Peyer's patch (tissue), 4 donors: ENCODE data around the gene IGF2BP1. TPM values are rescaled to one million over a fixed set of nuclear protein-coding genes. Genes with fewer than 3 reads are reported as not detected.

Source experiments
- DNase-seq, 3 donors: peaks; one replicate each; pipeline ENCODE4 v3.0.0-alpha.2; 2017 to 2019
- H3K27ac ChIP-seq, 4 donors: fragments of 200-600 bp; sonication (generic); one replicate each; pipeline ENCODE4 v1.5.1; 2016 to 2019
- H3K27me3 ChIP-seq, 2 donors: fragments of 200-600 bp; sonication (generic); one replicate each; pipeline ENCODE4 v1.5.1; 2019
- H3K36me3 ChIP-seq, 3 donors: fragments of 200-600 bp; sonication (generic); one replicate each; pipeline ENCODE4 v1.5.1; 2016 to 2019
- H3K4me1 ChIP-seq, 4 donors: fragments of 200-600 bp; sonication (generic); one replicate each; pipeline ENCODE4 v1.5.1; 2016 to 2019
- H3K4me3 ChIP-seq, 4 donors: fragments of 200-600 bp; sonication (generic); 1 replicate in 3 of 4; 2 replicates in 1 of 4; pipeline ENCODE4 v1.5.1; 2016 to 2019; ENCODE audit warnings: mild to moderate bottlenecking in 1 of 4
- H3K9me3 ChIP-seq, 4 donors: fragments of 200-600 bp; sonication (generic); one replicate each; pipeline ENCODE4 v1.5.1; 2016 to 2019; ENCODE audit warnings: mild to moderate bottlenecking in 1 of 4
- POLR2A ChIP-seq, 2 donors: fragments of 450-650 bp; IDR thresholded peaks; one replicate each; pipeline ENCODE4 v1.5.1; 2017; ENCODE audit warnings: antibody characterized with exemption in 2 of 2, mild to moderate bottlenecking in 2 of 2, moderate library complexity in 2 of 2
- total RNA-seq, 4 donors: library from RNA; depleted of rRNA; stranded (reverse); fragments of >200 nt; gene quantifications; one replicate each; pipeline ENCODE4 v1.1.0, GENCODE V29; 2016
- TF ChIP-seq, protein P1 (sequence below), 6 experiments: fragments of 450-650 bp in 4 of 6; fragments of 200-600 bp in 2 of 6; sonication (generic) in 1 of 6; IDR thresholded peaks; one replicate each; pipeline ENCODE4 v1.5.1; 2017 to 2019; ENCODE audit warnings: antibody characterized with exemption in 6 of 6, mild to moderate bottlenecking in 3 of 6, moderate library complexity in 1 of 6

The IGF2BP1 gene
- total RNA-seq, 4 donors from 2014 or later = 0.54 TPM; not detected in 3

DNA sequence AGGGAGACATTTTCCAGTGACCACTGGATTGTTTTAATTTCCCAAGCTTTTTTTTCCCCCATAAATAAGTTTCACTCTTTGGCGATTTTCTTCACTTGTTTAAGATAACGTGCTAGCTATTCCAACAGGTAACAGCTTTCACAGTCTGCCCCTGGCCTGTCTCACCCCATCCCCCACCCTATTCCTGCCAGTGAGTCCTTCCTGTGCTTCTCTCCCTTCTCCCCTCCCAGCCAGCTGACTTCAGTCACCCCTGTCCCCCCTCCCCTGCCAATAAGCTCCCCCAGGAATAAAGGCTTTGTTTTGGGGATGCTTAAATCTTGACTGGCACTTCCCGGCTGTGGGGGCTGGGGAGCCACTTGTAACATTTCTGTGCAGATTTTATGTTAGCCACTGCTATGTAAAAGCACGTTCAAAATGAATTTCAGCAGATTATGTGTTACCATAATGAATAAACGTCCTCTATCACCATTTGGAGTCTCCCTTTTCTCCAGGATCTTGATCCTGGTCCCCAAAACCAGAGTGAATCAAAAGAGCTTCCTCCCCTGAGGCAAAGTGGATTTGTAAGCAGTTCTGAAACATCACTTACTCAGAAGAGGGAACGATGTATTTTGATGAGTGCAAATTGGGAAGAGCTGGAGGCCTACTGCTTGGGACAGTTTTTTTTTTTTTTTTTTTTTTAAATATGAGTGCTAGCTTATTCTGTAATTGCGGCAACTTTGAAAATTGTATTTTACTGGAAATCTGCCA is 58.2 kb downstream of the IGF2BP1 start:
- Histone ChIP-seq H3K4me1 (no peaks in the 10 kb centered on the region), H3K9me3 (no peaks in the 10 kb centered on the region), H3K27ac (no peak overlapping the region), H3K36me3 (no peaks in the 10 kb centered on the region), H3K4me3 (no peak overlapping the region), H3K27me3 (no peaks in the 10 kb centered on the region)
- no peak for DNase-seq
- TF ChIP-seq POLR2A (IDR thresholded peaks at IDR 0.05) = no peak
- TF ChIP-seq, protein P1, sequence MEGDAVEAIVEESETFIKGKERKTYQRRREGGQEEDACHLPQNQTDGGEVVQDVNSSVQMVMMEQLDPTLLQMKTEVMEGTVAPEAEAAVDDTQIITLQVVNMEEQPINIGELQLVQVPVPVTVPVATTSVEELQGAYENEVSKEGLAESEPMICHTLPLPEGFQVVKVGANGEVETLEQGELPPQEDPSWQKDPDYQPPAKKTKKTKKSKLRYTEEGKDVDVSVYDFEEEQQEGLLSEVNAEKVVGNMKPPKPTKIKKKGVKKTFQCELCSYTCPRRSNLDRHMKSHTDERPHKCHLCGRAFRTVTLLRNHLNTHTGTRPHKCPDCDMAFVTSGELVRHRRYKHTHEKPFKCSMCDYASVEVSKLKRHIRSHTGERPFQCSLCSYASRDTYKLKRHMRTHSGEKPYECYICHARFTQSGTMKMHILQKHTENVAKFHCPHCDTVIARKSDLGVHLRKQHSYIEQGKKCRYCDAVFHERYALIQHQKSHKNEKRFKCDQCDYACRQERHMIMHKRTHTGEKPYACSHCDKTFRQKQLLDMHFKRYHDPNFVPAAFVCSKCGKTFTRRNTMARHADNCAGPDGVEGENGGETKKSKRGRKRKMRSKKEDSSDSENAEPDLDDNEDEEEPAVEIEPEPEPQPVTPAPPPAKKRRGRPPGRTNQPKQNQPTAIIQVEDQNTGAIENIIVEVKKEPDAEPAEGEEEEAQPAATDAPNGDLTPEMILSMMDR (IDR thresholded peaks at IDR 0.05) = no peak

DNA sequence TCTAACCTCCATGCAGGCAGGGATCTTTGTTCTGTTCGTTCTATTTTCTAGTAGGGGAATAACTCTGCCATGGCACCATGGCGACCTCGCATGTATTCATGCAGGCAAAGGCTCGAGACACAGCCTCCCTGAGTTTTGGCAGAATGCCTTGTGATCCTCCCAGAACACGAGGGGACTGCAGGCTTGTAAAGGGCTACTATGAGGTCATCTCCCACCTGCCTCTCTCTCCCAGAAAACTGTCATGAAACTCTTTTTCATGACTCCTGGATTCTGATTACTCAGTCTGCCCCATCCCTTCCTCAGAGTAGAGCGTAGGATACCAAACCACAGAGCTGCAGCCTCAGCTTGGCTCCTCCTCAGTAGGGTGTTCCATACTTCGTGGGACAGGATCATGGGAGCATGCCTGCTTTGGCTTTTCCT is 64.3 kb downstream of the IGF2BP1 start:
- H3K27me3 ChIP-seq = no peaks in the 10 kb centered on the region
- TF ChIP-seq, protein P1 (IDR thresholded peaks at IDR 0.05) = no peak
- TF ChIP-seq POLR2A (IDR thresholded peaks at IDR 0.05) = no peak
- H3K4me3 ChIP-seq = no peak overlapping the region
- no peaks in the 10 kb centered on the region for H3K36me3 ChIP-seq
- H3K9me3 ChIP-seq = no peaks in the 10 kb centered on the region
- DNase-seq = no peak
- no peak overlapping the region for H3K27ac ChIP-seq
- H3K4me1 ChIP-seq = no peaks in the 10 kb centered on the region

DNA sequence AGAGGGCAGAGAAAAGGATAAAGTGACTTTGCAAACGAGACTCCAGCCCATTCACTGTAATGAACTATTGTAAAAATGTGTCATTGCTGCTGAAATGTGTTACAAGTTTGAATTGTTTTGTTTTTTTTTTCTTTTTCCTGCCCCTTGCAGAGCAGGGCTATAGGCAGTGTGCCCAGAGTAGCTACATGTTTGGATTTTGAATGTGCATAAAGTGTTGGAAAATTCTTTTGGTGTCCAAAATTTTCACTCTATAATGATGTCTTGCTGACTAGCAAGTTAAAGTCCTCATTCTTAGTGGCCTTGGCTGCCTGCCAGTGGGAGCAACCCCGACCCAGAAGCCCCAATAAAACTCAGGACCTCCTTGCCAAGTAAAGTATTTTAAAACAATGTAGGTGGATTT is 66.5 kb downstream of the IGF2BP1 start:
- Histone ChIP-seq H3K36me3 (no peaks in the 10 kb centered on the region), H3K27me3 (no peaks in the 10 kb centered on the region), H3K27ac (no peak overlapping the region), H3K9me3 (no peaks in the 10 kb centered on the region), H3K4me3 (no peak overlapping the region), H3K4me1 (no peaks in the 10 kb centered on the region)
- TF ChIP-seq, protein P1 (IDR thresholded peaks at IDR 0.05) = no peak
- no peak for TF ChIP-seq POLR2A (IDR thresholded peaks at IDR 0.05)
- DNase-seq = no peak

DNA sequence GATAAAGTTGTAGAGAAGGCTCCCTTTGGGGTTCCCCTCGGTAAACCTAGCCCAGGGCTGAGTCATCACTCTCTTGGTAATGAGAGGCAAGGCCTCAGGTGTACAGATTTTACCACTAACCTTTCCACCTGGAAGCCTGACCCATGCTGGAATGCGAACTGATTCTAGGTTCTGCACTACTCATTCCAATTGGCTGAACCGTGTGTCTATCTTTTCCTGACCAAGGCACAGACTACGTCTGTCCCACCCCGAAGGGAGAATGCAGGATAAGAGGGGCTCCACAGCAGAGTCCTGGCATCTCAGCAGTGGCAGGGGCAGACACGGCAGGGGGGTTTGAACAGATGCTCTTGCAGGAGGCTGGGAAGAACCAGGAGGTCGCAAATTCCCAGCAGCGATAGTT is 70.0 kb downstream of the IGF2BP1 start:
- no peak for DNase-seq
- Histone ChIP-seq H3K9me3 (no peaks in the 10 kb centered on the region), H3K36me3 (no peaks in the 10 kb centered on the region), H3K27ac (no peak overlapping the region), H3K4me3 (no peak overlapping the region), H3K27me3 (no peaks in the 10 kb centered on the region), H3K4me1 (no peaks in the 10 kb centered on the region)
- TF ChIP-seq POLR2A (IDR thresholded peaks at IDR 0.05) = no peak
- TF ChIP-seq, protein P1 (IDR thresholded peaks at IDR 0.05) = no peak

DNA sequence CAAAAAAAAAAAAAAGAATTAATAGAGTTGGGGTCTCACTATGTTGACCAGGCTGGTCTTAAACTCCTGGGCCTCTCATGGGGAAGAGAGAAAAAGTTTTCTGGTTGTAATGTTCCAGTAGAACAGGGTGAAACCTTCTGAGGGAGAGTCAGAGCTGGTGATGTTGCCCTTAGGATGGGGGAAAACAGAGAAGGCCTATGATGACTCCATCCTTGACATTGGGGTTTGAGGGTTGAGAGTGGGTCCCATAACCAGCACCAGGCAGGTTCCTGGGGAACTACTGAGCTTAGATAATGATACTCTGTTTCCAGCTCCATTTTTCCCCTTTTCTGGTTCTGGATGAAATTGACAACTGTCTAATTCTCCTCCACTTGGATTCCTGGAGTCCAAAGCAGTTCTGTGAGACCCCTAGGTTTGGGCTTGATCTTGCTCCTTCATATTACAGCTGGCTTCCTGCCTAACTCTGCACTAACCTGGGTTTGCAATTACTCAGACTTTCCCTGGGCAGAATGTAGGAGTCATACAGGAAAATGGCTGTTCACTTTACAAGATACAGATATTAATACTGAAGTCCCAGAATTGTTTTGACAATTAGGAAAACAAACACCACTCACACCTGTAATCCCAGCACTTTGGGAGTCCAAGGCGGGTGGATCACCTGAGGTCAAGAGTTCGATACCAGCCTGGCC is 72.5 kb downstream of the IGF2BP1 start:
- DNase-seq = no peak
- Histone ChIP-seq H3K4me3 (no peak overlapping the region), H3K36me3 (no peaks in the 10 kb centered on the region), H3K27ac (no peak overlapping the region), H3K27me3 (no peaks in the 10 kb centered on the region), H3K9me3 (no peaks in the 10 kb centered on the region), H3K4me1 (no peaks in the 10 kb centered on the region)
- no peak for TF ChIP-seq POLR2A (IDR thresholded peaks at IDR 0.05)
- TF ChIP-seq, protein P1 (IDR thresholded peaks at IDR 0.05) = no peak
